Ovary (tissue), 9 donors: ENCODE measurements around the gene KCNK5. TPM values are rescaled to one million over a fixed set of nuclear protein-coding genes. Genes with fewer than 3 reads are reported as not detected.

Source experiments
- DNase-seq, 5 donors: peaks; one replicate each; pipeline ENCODE4 v3.0.0-alpha.2; 2019 to 2020
- H3K27ac ChIP-seq, 2 donors: fragments of 200-600 bp; one replicate each; pipeline versions ENCODE4 v1.5.1 to v1.8.0; 2019 to 2022
- H3K27me3 ChIP-seq: fragments of 200-600 bp; one replicate; pipeline ENCODE4 v1.8.0; 2022
- H3K36me3 ChIP-seq: fragments of 200-600 bp; sonication (generic); one replicate; pipeline ENCODE4 v1.5.1; 2019
- H3K4me1 ChIP-seq: one replicate; pipeline ENCODE4 v1.8.1; 2013; ENCODE audit warnings: mild to moderate bottlenecking, moderate library complexity; ENCODE audit not compliant: insufficient read depth
- H3K4me3 ChIP-seq: fragments of 200-600 bp; sonication (generic); one replicate; pipeline ENCODE4 v1.5.1; 2017
- H3K9me3 ChIP-seq, 2 donors: fragments of 200-600 bp in 1 of 2; sonication (generic) in 1 of 2; one replicate each; pipeline versions ENCODE4 v1.5.1 to v1.8.1; 2013 to 2019; ENCODE audit warnings: mild to moderate bottlenecking in 1 of 2, moderate library complexity in 1 of 2
- CTCF ChIP-seq, 3 donors: fragments of 450-650 bp in 2 of 3; fragments of 200-600 bp in 1 of 3; IDR thresholded peaks; one replicate each; pipeline versions ENCODE4 v1.5.1 to v1.8.0; 2016 to 2022; ENCODE audit warnings: antibody characterized with exemption in 3 of 3, mild to moderate bottlenecking in 1 of 3
- EP300 ChIP-seq: sonication (generic); formaldehyde crosslinking; IDR thresholded peaks from one replicate; pipeline ENCODE4 v1.6.1; 2017; ENCODE audit warnings: antibody characterized with exemption
- POLR2A ChIP-seq: fragments of 450-650 bp; IDR thresholded peaks from one replicate; pipeline ENCODE4 v1.6.1; 2017; ENCODE audit warnings: antibody characterized with exemption, mild to moderate bottlenecking, moderate library complexity
- WGBS, 3 donors: extraction: QIAGEN DNeasy Blood & Tissue Kit in 1 of 3; methylation state at CpG; one replicate each; pipeline versions ENCODE4 v1.1.5 to v1.1.7; 2013 to 2017; 5-methylcytosine and 5-hydroxymethylcytosine counted together
- intact Hi-C, 4 donors: fragments of 100-400 bp; cut with DNase I; formaldehyde crosslinking; loops; one replicate each; pipeline versions ENCODE4 v1.11.0 to v1.15.1; 2022 to 2023
- polyA plus RNA-seq, 2 donors: library from polyadenylated mRNA; stranded (reverse); fragments of 200-250 nt in 1 of 2; fragments of 350-450 nt in 1 of 2; fragmentation: Illumina TruSeq in 1 of 2; extraction: RNeasy Lipid Tissue Mini Kit (QIAGEN cat#74804) in 1 of 2; gene quantifications; one replicate each; pipeline ENCODE4 v1.2.3, GENCODE V29; 2013 to 2014
- total RNA-seq, 7 donors: library from RNA; depleted of rRNA in 2 of 7; stranded (reverse); fragments of >200 nt in 2 of 7; fragmentation: NEBNext Ultra II Directional in 3 of 7; extraction: Animal tissue kit (Norgen Biotek cat#: 25700) in 3 of 7; gene quantifications; one replicate each; pipeline versions ENCODE4 v1.1.0 to v1.2.4, GENCODE V29; 2016 to 2023
- donor health status: DM: no; HTN: no; CAD: no; lungs with moderate emphysema.
- donor health status: DM: no; HTN: no; CAD: no.
- donor health status: Bipolar disorder and iron deficiency.
- donor health status: DM: yes; HTN: yes; CAD: no.
- donor health status: DM: no; HTN: no; CAD: no.
- donor health status: DM: yes; HTN: yes; CAD: no.

The KCNK5 gene
- total and polyA plus RNA-seq, 9 donors = 1.9 to 15.2 (median 7.9) TPM

DNA sequence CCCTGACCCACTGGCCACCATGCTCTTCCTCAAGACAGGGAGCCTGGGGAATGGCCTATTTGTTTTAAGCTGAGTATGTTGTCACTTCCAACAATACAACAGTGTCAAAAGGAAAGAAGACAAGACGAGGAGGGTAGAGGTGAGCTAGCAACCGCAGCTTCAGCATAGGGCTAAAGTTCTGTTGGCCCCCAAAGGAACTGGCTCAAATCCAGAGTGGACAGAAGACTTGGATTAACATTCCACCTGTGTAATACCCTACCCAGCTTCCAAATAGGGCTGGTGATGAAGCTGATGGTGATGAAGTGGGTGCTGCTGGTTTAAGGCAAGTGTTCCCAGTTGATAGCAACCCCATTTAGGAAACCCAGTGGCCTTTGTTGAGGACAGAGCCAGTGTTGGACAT lies 31.7 kb upstream of the KCNK5 start:
- no peak for DNase-seq

DNA sequence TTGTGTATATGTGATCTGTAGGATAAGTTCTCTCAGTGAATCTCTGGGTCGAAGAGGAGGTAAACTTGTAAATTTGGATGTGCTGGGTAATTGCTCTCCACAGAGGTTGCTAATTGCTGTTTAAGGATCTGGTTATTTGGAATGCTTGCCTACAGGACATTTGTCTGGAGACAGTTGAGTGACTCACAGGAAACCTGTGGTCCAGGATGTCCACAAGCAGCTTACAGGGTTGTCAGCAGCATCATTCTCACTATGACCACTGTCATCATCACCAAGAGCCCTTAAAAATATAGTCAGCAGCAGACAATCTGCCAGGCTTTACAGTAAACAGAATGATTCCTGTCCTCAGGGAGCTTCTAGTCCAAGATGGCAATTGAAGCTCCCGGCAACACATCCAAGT lies 31.2 kb upstream of the KCNK5 start:
- Histone ChIP-seq H3K27ac (no peak overlapping the region), H3K4me3 (no peak overlapping the region), H3K27me3 (no peaks in the 10 kb centered on the region), H3K9me3 (no peaks in the 10 kb centered on the region), H3K36me3 (no peaks in the 10 kb centered on the region), H3K4me1 (no peaks in the 10 kb centered on the region)
- WGBS, 3 donors = 79 to 85% (median 82%) methylated on average over 2 of the region's 2 CpGs
- TF ChIP-seq POLR2A (no peak), CTCF (IDR thresholded peaks at IDR 0.05) (no peak), EP300 (no peak)
- intact Hi-C loops = no loop called here
- no peak for DNase-seq

More for the DNA sequence above, 31.7 kb upstream of the KCNK5 start:
- no peak overlapping the region for H3K27ac ChIP-seq
- H3K4me1 ChIP-seq = no peaks in the 10 kb centered on the region
- H3K4me3 ChIP-seq = no peak overlapping the region
- no peaks in the 10 kb centered on the region for H3K9me3 ChIP-seq
- intact Hi-C loops = no loop called here
- 64 to 77% (median 70%) methylated on average over 2 of the region's 2 CpGs for WGBS, 3 donors
- TF ChIP-seq POLR2A (no peak), EP300 (no peak), CTCF (IDR thresholded peaks at IDR 0.05) (no peak)
- no peaks in the 10 kb centered on the region for H3K36me3 ChIP-seq
- no peaks in the 10 kb centered on the region for H3K27me3 ChIP-seq

DNA sequence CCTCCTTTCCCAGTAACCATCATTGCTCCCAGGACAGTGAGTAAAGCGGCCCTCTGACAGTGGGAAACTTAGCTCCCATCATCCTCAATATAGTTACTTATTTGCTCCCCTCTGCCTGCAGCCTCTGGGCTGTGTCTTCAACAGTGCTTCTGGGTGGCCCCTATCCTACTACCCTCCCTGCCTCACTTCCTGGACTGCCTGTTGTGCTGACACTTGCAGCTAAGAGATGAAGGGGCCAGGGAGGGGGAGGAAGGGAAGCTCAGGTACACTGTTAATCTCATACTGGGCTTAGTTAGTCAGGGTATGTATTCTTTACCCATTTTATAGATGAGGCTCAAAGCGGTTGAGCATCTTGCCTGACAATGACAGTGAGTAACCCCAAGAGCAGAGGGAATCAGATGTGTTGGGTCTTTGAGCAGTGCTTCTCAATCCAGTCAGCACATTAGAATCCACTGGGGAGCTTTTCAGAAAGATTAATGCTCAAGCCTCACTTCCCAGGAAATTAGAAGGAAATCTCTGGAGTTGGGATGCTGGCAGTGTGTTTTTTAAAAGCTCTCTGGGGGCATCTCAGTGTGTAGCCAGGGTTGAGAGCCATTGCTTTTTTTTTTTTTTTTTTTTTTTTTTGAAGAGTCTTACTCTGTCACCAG lies 27.1 kb upstream of the KCNK5 start:
- WGBS, 3 donors = 78 to 82% (median 79%) methylated on average over 2 of the region's 2 CpGs
- intact Hi-C loops = no loop called here
- no peak overlapping the region for H3K27ac ChIP-seq
- H3K4me3 ChIP-seq = no peak overlapping the region
- H3K4me1 ChIP-seq = no peaks in the 10 kb centered on the region
- H3K27me3 ChIP-seq = no peaks in the 10 kb centered on the region
- H3K36me3 ChIP-seq = no peaks in the 10 kb centered on the region
- TF ChIP-seq CTCF (IDR thresholded peaks at IDR 0.05) (no peak), EP300 (no peak), POLR2A (no peak)
- H3K9me3 ChIP-seq = no peaks in the 10 kb centered on the region
- no peak for DNase-seq

GRCh38 chr6:39254999-39255535 lies 25.8 kb upstream of the KCNK5 start:
- TF ChIP-seq CTCF (IDR thresholded peaks at IDR 0.05) = no peak
- TF ChIP-seq EP300 = no peak
- no peak for TF ChIP-seq POLR2A
- DNase-seq = no peak
- intact Hi-C loops = no loop called here
- Histone ChIP-seq H3K27ac (no peak overlapping the region), H3K9me3 (peaks cover 0 to 2% of the 10 kb centered on the region in 2 donors), H3K36me3 (no peaks in the 10 kb centered on the region), H3K4me1 (no peaks in the 10 kb centered on the region), H3K4me3 (no peak overlapping the region), H3K27me3 (no peaks in the 10 kb centered on the region)
- 88 to 94% (median 93%) methylated on average over 4 of the region's 4 CpGs for WGBS, 3 donors
